Gastroesophageal sphincter (tissue), 3 donors: Measurements from ENCODE around the gene PIP5K1B.

Experiments
- CTCF ChIP-seq, 4 experiments: fragments of 200-600 bp in 2 of 4; fragments of 450-650 bp in 2 of 4; sonication (generic) in 1 of 4; IDR thresholded peaks; one replicate each; pipeline ENCODE4 v1.5.1; 2017 to 2019; ENCODE audit warnings: antibody characterized with exemption in 4 of 4, mild to moderate bottlenecking in 2 of 4, moderate library complexity in 2 of 4
- EP300 ChIP-seq: sonication (generic); formaldehyde crosslinking; IDR thresholded peaks from one replicate; pipeline ENCODE4 v1.6.1; 2017; ENCODE audit warnings: antibody characterized with exemption, mild to moderate bottlenecking
- POLR2AphosphoS5 ChIP-seq: sonication (generic); formaldehyde crosslinking; IDR thresholded peaks from one replicate; pipeline ENCODE4 v1.6.1; 2017; ENCODE audit warnings: antibody characterized with exemption

DNA sequence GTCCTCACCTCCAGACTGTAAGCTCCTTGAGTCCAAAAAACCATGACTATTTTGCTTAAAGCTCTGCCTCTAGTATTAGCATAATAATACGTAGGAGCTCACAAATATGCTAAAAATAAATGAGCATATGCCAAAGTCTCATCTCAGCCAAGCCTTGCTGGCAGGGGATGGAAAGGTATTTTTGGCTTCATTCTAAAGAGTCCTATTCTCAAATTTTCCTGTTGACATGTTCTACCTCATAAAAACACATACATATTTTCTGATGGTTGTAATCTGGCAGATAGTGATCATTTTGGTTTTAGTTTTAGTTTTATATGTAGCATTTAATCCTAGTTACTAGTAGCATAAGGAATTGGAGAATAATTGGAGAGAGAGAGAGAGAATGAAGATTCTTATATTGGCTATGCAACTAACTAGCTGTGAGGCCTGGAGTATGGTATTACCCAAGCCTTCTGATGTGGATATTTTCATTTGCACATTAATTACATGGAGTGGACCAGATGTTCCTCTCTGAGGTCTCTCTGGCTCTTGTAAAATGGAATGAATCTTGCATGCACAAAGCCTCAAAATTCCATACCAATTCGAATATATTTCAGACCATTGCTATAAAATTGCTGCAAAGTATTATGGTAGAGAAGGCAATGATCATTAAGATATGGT is 55.8 kb downstream of the PIP5K1B start:
- TF ChIP-seq CTCF (IDR thresholded peaks at IDR 0.05) (no peak), EP300 (no peak), POLR2AphosphoS5 (no peak)
